Liver (tissue), 9 donors: ENCODE measurements around the gene GRIN3B. TPM values are rescaled to one million over a fixed set of nuclear protein-coding genes. Genes with fewer than 3 reads are reported as not detected.

Source experiments
- DNase-seq: peaks from one replicate; pipeline ENCODE4 v3.0.0-alpha.2; 2017; ENCODE audit warnings: low spot score
- H3K27ac ChIP-seq, 2 donors: one replicate each; pipeline ENCODE4 v1.7.0; 2013; ENCODE audit warnings: inconsistent platforms in 2 of 2, low read length in 2 of 2, control low read depth in 1 of 2, low read depth in 1 of 2, mild to moderate bottlenecking in 1 of 2
- H3K27me3 ChIP-seq, 4 donors: one replicate each; pipeline versions ENCODE4 v1.6.1 to v1.7.0; 2013; ENCODE audit warnings: low read length in 3 of 4, inconsistent platforms in 1 of 4, mild to moderate bottlenecking in 1 of 4, moderate library complexity in 1 of 4; ENCODE audit not compliant: control insufficient read depth in 4 of 4, insufficient read depth in 4 of 4
- H3K36me3 ChIP-seq, 4 donors: one replicate each; pipeline versions ENCODE4 v1.6.1 to v1.7.0; 2013; ENCODE audit warnings: low read length in 3 of 4, mild to moderate bottlenecking in 3 of 4, low read depth in 1 of 4, moderate library complexity in 1 of 4; ENCODE audit not compliant: control insufficient read depth in 4 of 4, insufficient read depth in 3 of 4
- H3K4me1 ChIP-seq, 4 donors: one replicate each; pipeline versions ENCODE4 v1.6.1 to v1.7.0; 2013; ENCODE audit warnings: low read length in 3 of 4, mild to moderate bottlenecking in 3 of 4, moderate library complexity in 1 of 4; ENCODE audit not compliant: control insufficient read depth in 4 of 4, insufficient read depth in 4 of 4
- H3K4me3 ChIP-seq, 3 donors: one replicate each; pipeline versions ENCODE4 v1.6.1 to v1.7.0; 2013; ENCODE audit warnings: low read length in 3 of 3, control low read depth in 1 of 3, low read depth in 1 of 3, mild to moderate bottlenecking in 1 of 3
- H3K9ac ChIP-seq, 2 donors: one replicate each; pipeline ENCODE4 v1.7.0; 2013; ENCODE audit warnings: low read length in 2 of 2, mild to moderate bottlenecking in 2 of 2, moderate library complexity in 2 of 2, control low read depth in 1 of 2, low read depth in 1 of 2
- H3K9me3 ChIP-seq, 4 donors: one replicate each; pipeline versions ENCODE4 v1.6.1 to v1.7.0; 2013; ENCODE audit warnings: low read length in 3 of 4; ENCODE audit not compliant: control insufficient read depth in 4 of 4
- ATF3 ChIP-seq: IDR thresholded peaks from 2 replicates; pipeline ENCODE4 v1.6.1; 2016; ENCODE audit warnings: antibody characterized with exemption
- CTCF ChIP-seq: fragments of 150-350 bp; IDR thresholded peaks from 2 replicates; pipeline ENCODE4 v1.5.1; 2017; ENCODE audit warnings: improper control_type of control experiment, low read depth, low read length; ENCODE audit not compliant: missing input control
- EGR1 ChIP-seq, 2 donors: IDR thresholded peaks; 2 replicates each; pipeline ENCODE4 v1.6.1; 2016 to 2018; ENCODE audit warnings: antibody characterized with exemption in 2 of 2, low read depth in 2 of 2
- FOXA2 ChIP-seq: IDR thresholded peaks from 2 replicates; pipeline ENCODE4 v1.6.1; 2016; ENCODE audit warnings: antibody characterized with exemption
- GABPA ChIP-seq, 2 donors: IDR thresholded peaks in 1 of 2; conservative IDR thresholded peaks in 1 of 2; 2 replicates each; pipeline ENCODE4 v1.6.1; 2016; ENCODE audit warnings: antibody characterized with exemption in 2 of 2, mild to moderate bottlenecking in 1 of 2, moderate library complexity in 1 of 2
- HNF4A ChIP-seq, 2 donors: conservative IDR thresholded peaks; 2 replicates each; pipeline ENCODE4 v1.6.1; 2016; ENCODE audit warnings: antibody characterized with exemption in 2 of 2, mild to moderate bottlenecking in 2 of 2
- HNF4G ChIP-seq: IDR thresholded peaks from 2 replicates; pipeline ENCODE4 v1.6.1; 2016; ENCODE audit warnings: antibody characterized with exemption
- JUND ChIP-seq, 2 donors: IDR thresholded peaks; 2 replicates each; pipeline ENCODE4 v1.6.1; 2016; ENCODE audit warnings: antibody characterized with exemption in 2 of 2
- MAX ChIP-seq: IDR thresholded peaks from 2 replicates; pipeline ENCODE4 v1.6.1; 2016; ENCODE audit warnings: antibody characterized with exemption
- RAD21 ChIP-seq, 2 donors: IDR thresholded peaks; 2 replicates each; pipeline ENCODE4 v1.6.1; 2016; ENCODE audit warnings: antibody characterized with exemption in 2 of 2, mild to moderate bottlenecking in 2 of 2
- REST ChIP-seq: IDR thresholded peaks from 2 replicates; pipeline ENCODE4 v1.6.1; 2016; ENCODE audit warnings: antibody characterized with exemption, mild to moderate bottlenecking
- RXRA ChIP-seq, 2 donors: IDR thresholded peaks; 2 replicates each; pipeline ENCODE4 v1.6.1; 2017 to 2018; ENCODE audit warnings: antibody characterized with exemption in 2 of 2, mild to moderate bottlenecking in 1 of 2
- SP1 ChIP-seq: IDR thresholded peaks from 2 replicates; pipeline ENCODE4 v1.6.1; 2018; ENCODE audit warnings: antibody characterized with exemption, mild to moderate bottlenecking
- TAF1 ChIP-seq: conservative IDR thresholded peaks from 2 replicates; pipeline ENCODE4 v1.6.1; 2016; ENCODE audit warnings: antibody characterized with exemption, mild to moderate bottlenecking
- YY1 ChIP-seq: IDR thresholded peaks from 2 replicates; pipeline ENCODE4 v1.6.1; 2016; ENCODE audit warnings: antibody characterized with exemption, mild to moderate bottlenecking
- ZBTB33 ChIP-seq: IDR thresholded peaks from 2 replicates; pipeline ENCODE4 v1.6.1; 2016; ENCODE audit warnings: antibody characterized with exemption
- WGBS: extraction: QIAGEN DNeasy Blood & Tissue Kit; methylation state at CpG from one replicate; pipeline ENCODE4 v1.1.7; 2013; 5-methylcytosine and 5-hydroxymethylcytosine counted together
- polyA plus RNA-seq, 2 donors: library from polyadenylated mRNA; stranded (reverse) in 1 of 2; unstranded in 1 of 2; fragments of 200-250 nt in 1 of 2; fragments of >200 nt in 1 of 2; fragmentation: Nextera tagmentation in 1 of 2; extraction: Ambion mirVana in 1 of 2; gene quantifications; one replicate each; pipeline versions ENCODE4 v1.2.1 to v1.2.3, GENCODE V29; 2013 to 2015
- total RNA-seq, 2 donors: library from RNA; depleted of rRNA; stranded (reverse); fragments of >200 nt; gene quantifications; one replicate each; pipeline ENCODE4 v1.2.3, GENCODE V29; 2014
- donor health status: healthy.
- donor health status: healthy.
- donor health status: healthy.
- donor health status: healthy.
- donor health status: healthy.

Gene GRIN3B
- total and polyA plus RNA-seq, 4 donors: 0.05 TPM; not detected in 3

- H3K4me1 ChIP-seq: peaks cover 22 to 44% (median 30%) of the 10 kb centered on the region in 4 donors
- H3K27me3 ChIP-seq: peaks cover 0 to 4% (median 3%) of the 10 kb centered on the region in 4 donors
- 38% methylated on average over 6 of the region's 6 CpGs for WGBS
- H3K36me3 ChIP-seq: peaks cover 0 to 1% (median 0%) of the 10 kb centered on the region in 4 donors
- no peak overlapping the region for H3K4me3 ChIP-seq
- no peak overlapping the region for H3K9ac ChIP-seq
- no peak overlapping the region for H3K27ac ChIP-seq
- no peak for DNase-seq
- no peaks in the 10 kb centered on the region for H3K9me3 ChIP-seq
- no peak for TF ChIP-seq CTCF
- no peak for TF ChIP-seq EGR1 (IDR thresholded peaks at IDR 0.05; ENCODE audit: low read depth in 2 of 2)
- no peak for TF ChIP-seq REST
- no peak for TF ChIP-seq TAF1
- no peak for TF ChIP-seq ATF3
- TF ChIP-seq MAX: no peak
- no peak for TF ChIP-seq RAD21 (IDR thresholded peaks at IDR 0.05)
- TF ChIP-seq JUND (IDR thresholded peaks at IDR 0.05): no peak
- no peak for TF ChIP-seq RXRA (IDR thresholded peaks at IDR 0.05)
- no peak for TF ChIP-seq HNF4G
These were observed 2.2 kb upstream of the GRIN3B start for GRCh38 chr19:998064-998463.

- DNase-seq: no peak
- Histone ChIP-seq H3K36me3 (peaks cover 0 to 1% (median 0%) of the 10 kb centered on the region in 4 donors), H3K9ac (no peak overlapping the region), H3K4me3 (no peak overlapping the region), H3K4me1 (peaks cover 15 to 32% (median 19%) of the 10 kb centered on the region in 4 donors), H3K9me3 (no peaks in the 10 kb centered on the region), H3K27me3 (peaks cover 0 to 4% (median 3%) of the 10 kb centered on the region in 4 donors), H3K27ac (no peak overlapping the region)
- 65% methylated on average over 3 of the region's 3 CpGs for WGBS
- TF ChIP-seq SP1 (no peak), RXRA (IDR thresholded peaks at IDR 0.05) (no peak), FOXA2 (no peak), YY1 (no peak), ATF3 (no peak), HNF4A (conservative IDR thresholded peaks at IDR 0.05) (no peak), REST (no peak), TAF1 (no peak), MAX (no peak), GABPA (IDR thresholded peaks at IDR 0.05 in 1 of 2, conservative IDR thresholded peaks at IDR 0.05 in 1 of 2) (no peak), ZBTB33 (no peak), CTCF (no peak), HNF4G (no peak)
These were observed 870 bp upstream of the GRIN3B start for GRCh38 chr19:999379-999719.
